Loucy (cell line): ENCODE results near the gene ZDHHC4.

Source experiments
- H2AFZ ChIP-seq: fragments of 200-600 bp; sonication (generic); 2 replicates; pipeline ENCODE4 v1.6.0; 2016; ENCODE audit warnings: antibody characterized with exemption, mild to moderate bottlenecking, low read length, moderate library complexity
- H3F3A ChIP-seq: fragments of 200-600 bp; 2 replicates; pipeline ENCODE4 v1.6.0; 2016; ENCODE audit warnings: antibody characterized with exemption, low read depth, mild to moderate bottlenecking
- H3K27me3 ChIP-seq: fragments of 200-600 bp; sonication (generic); 2 replicates; pipeline ENCODE4 v1.6.1; 2014; ENCODE audit warnings: low read length, mild to moderate bottlenecking; ENCODE audit not compliant: insufficient read depth, poor library complexity, severe bottlenecking
- H3K36me3 ChIP-seq: fragments of 200-600 bp; sonication (generic); 2 replicates; pipeline ENCODE4 v1.6.1; 2016; ENCODE audit warnings: low read length; ENCODE audit not compliant: insufficient read depth
- H3K4me1 ChIP-seq: fragments of 200-600 bp; sonication (generic); 2 replicates; pipeline ENCODE4 v1.5.1; 2014; ENCODE audit warnings: low read length, mild to moderate bottlenecking; ENCODE audit not compliant: insufficient read depth, poor library complexity, severe bottlenecking
- H3K4me2 ChIP-seq: fragments of 200-600 bp; sonication (generic); 2 replicates; pipeline ENCODE4 v1.6.0; 2014; ENCODE audit warnings: antibody characterized with exemption, low read length, low read depth, mild to moderate bottlenecking; ENCODE audit not compliant: poor library complexity, severe bottlenecking
- H3K4me3 ChIP-seq: fragments of 200-600 bp; sonication (generic); 2 replicates; pipeline ENCODE4 v1.5.1; 2014; ENCODE audit warnings: low read length, mild to moderate bottlenecking, mixed read lengths; ENCODE audit not compliant: poor library complexity, severe bottlenecking
- H3K79me2 ChIP-seq: fragments of 200-600 bp; sonication (generic); 2 replicates; pipeline ENCODE4 v1.6.1; 2014; ENCODE audit warnings: low read length; ENCODE audit not compliant: insufficient read depth
- H3K9ac ChIP-seq: fragments of 200-600 bp; sonication (generic); 2 replicates; pipeline ENCODE4 v1.6.0; 2014; ENCODE audit warnings: mild to moderate bottlenecking, low read depth, low read length, moderate library complexity; ENCODE audit not compliant: poor library complexity, severe bottlenecking
- H3K9me2 ChIP-seq: fragments of 200-600 bp; sonication (generic); replicated peaks from 2 replicates; pipeline ENCODE4 v1.6.1; 2016; ENCODE audit warnings: low read depth, low read length, mixed read lengths
- H3K9me3 ChIP-seq: fragments of 200-600 bp; sonication (generic); 2 replicates; pipeline ENCODE4 v1.6.1; 2014; ENCODE audit warnings: mild to moderate bottlenecking, antibody characterized with exemption, low read length, low read depth; ENCODE audit not compliant: insufficient read depth
- H4K20me1 ChIP-seq: fragments of 200-600 bp; sonication (generic); 2 replicates; pipeline ENCODE4 v1.6.0; 2014; ENCODE audit warnings: antibody characterized with exemption, low read length, mild to moderate bottlenecking; ENCODE audit not compliant: insufficient read depth, poor library complexity, severe bottlenecking
- CTCF ChIP-seq: fragments of 200-600 bp; sonication (generic); conservative IDR thresholded peaks from 2 replicates; pipeline ENCODE4 v1.5.1; 2014; ENCODE audit warnings: mild to moderate bottlenecking, antibody characterized with exemption, low read length
- EZH2phosphoT487 ChIP-seq: fragments of 200-600 bp; IDR thresholded peaks from 2 replicates; pipeline ENCODE4 v1.6.1; 2018; ENCODE audit warnings: antibody characterized with exemption, mild to moderate bottlenecking, moderate library complexity, borderline replicate concordance

The ZDHHC4 gene

GRCh38 chr7:6551016-6551511, 26.2 kb upstream of the ZDHHC4 start, which contains the start of gene GRID2IP:
Gene GRID2IP (minus strand): TSS chr7:6551461. CDS start chr7:6551436, 25 bp downstream.
- H3K79me2 ChIP-seq: no peaks in the 10 kb centered on the region
- no peak within 1 kb of the TSS for H2AFZ ChIP-seq
- H3K36me3 ChIP-seq: no peaks in the 10 kb centered on the region
- H3K4me3 ChIP-seq: no peak within 1 kb of the TSS
- no peak within 1 kb of the TSS for H3K9ac ChIP-seq
- H4K20me1 ChIP-seq: no peaks in the 10 kb centered on the region
- no peaks in the 10 kb centered on the region for H3K27me3 ChIP-seq
- no peaks in the 10 kb centered on the region for H3F3A ChIP-seq
- H3K4me1 ChIP-seq: no peaks in the 10 kb centered on the region
- H3K9me2 ChIP-seq: no peaks in the 10 kb centered on the region
- TF ChIP-seq EZH2phosphoT487 (no peak), CTCF (no peak)
- H3K9me3 ChIP-seq: no peaks in the 10 kb centered on the region
- H3K4me2 ChIP-seq: no peak within 1 kb of the TSS

- H3K9me3 ChIP-seq: no peaks in the 10 kb centered on the region
- no peaks in the 10 kb centered on the region for H3K27me3 ChIP-seq
- H3K36me3 ChIP-seq: no peaks in the 10 kb centered on the region
- no peaks in the 10 kb centered on the region for H3K9me2 ChIP-seq
- H3K4me3 ChIP-seq: no peak overlapping the region
- H2AFZ ChIP-seq: no peak overlapping the region
- no peaks in the 10 kb centered on the region for H3K4me1 ChIP-seq
- H3K9ac ChIP-seq: no peak overlapping the region
- no peaks in the 10 kb centered on the region for H3F3A ChIP-seq
- TF ChIP-seq CTCF (no peak; the same call in 1 of the 2 replicates), EZH2phosphoT487 (no peak)
- H4K20me1 ChIP-seq: no peaks in the 10 kb centered on the region
- H3K79me2 ChIP-seq: no peaks in the 10 kb centered on the region
- H3K4me2 ChIP-seq: no peak overlapping the region
Observed at GRCh38 chr7:6553448-6554044, 23.7 kb upstream of the ZDHHC4 start.

GRCh38 chr7:6554848-6555247, 22.4 kb upstream of the ZDHHC4 start:
- Histone ChIP-seq H3K27me3 (no peaks in the 10 kb centered on the region), H3K4me3 (no peak overlapping the region), H3K36me3 (no peaks in the 10 kb centered on the region), H4K20me1 (no peaks in the 10 kb centered on the region), H3F3A (no peaks in the 10 kb centered on the region), H3K79me2 (no peaks in the 10 kb centered on the region), H3K4me2 (no peak overlapping the region), H3K9me2 (no peaks in the 10 kb centered on the region), H3K9ac (no peak overlapping the region), H3K9me3 (no peaks in the 10 kb centered on the region), H2AFZ (no peak overlapping the region), H3K4me1 (no peaks in the 10 kb centered on the region)
- TF ChIP-seq EZH2phosphoT487: no peak
- TF ChIP-seq CTCF: no peak
